Esophagus squamous epithelium (tissue), 4 donors: ENCODE measurements around the gene PRPS2.

Experiments
- CTCF ChIP-seq, 6 experiments: fragments of 450-650 bp in 4 of 6; fragments of 200-600 bp in 2 of 6; sonication (generic) in 2 of 6; IDR thresholded peaks; one replicate each; pipeline ENCODE4 v1.5.1; 2016 to 2019; ENCODE audit warnings: antibody characterized with exemption in 6 of 6, mild to moderate bottlenecking in 4 of 6, moderate library complexity in 4 of 6
- POLR2A ChIP-seq, 4 donors: fragments of 450-650 bp; IDR thresholded peaks; one replicate each; pipeline ENCODE4 v1.6.1; 2017; ENCODE audit warnings: antibody characterized with exemption in 4 of 4, mild to moderate bottlenecking in 4 of 4, moderate library complexity in 3 of 4

- TF ChIP-seq CTCF (IDR thresholded peaks at IDR 0.05) (no peak), POLR2A (IDR thresholded peaks at IDR 0.05) (no peak)
Observed at GRCh38 chrX:12792711-12793110, 1.5 kb downstream of the PRPS2 start.
